Measurements from ENCODE around the gene FER.

The FER gene

DNA sequence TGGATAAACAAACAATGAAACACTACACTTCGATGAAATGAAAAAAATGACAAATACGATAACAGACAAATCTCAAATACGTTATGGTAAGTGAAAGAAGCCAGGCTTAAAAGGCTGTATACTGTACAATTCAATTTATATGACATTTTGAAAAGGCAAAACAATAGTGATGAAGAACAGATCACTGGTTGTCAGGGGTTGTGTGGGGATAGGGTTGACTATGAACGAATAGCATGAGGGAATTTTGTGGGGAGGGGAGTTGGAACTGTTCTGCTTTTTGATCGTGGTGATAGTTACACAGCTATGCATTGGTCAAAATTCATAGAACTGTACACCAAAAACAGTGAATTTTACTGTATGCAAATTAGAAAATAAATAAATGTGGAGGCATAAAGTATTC lies 7.8 kb upstream of the FER start:
- DNase-seq (ENCODE audit: low spot score), result no peak
- TF ChIP-seq, protein P1, sequence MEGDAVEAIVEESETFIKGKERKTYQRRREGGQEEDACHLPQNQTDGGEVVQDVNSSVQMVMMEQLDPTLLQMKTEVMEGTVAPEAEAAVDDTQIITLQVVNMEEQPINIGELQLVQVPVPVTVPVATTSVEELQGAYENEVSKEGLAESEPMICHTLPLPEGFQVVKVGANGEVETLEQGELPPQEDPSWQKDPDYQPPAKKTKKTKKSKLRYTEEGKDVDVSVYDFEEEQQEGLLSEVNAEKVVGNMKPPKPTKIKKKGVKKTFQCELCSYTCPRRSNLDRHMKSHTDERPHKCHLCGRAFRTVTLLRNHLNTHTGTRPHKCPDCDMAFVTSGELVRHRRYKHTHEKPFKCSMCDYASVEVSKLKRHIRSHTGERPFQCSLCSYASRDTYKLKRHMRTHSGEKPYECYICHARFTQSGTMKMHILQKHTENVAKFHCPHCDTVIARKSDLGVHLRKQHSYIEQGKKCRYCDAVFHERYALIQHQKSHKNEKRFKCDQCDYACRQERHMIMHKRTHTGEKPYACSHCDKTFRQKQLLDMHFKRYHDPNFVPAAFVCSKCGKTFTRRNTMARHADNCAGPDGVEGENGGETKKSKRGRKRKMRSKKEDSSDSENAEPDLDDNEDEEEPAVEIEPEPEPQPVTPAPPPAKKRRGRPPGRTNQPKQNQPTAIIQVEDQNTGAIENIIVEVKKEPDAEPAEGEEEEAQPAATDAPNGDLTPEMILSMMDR (conservative IDR thresholded peaks at IDR 0.05; ENCODE audit: low read depth), result no peak
- POLR2A ChIA-PET (ENCODE audit: low non-redundant PET), result no interaction called here
- CTCF ChIA-PET, result interaction anchor here (0.6 kb wide), 1 partner anchor 936 kb away, joined by 4 read pairs; no protein-coding TSS in a partner anchor
- no peak overlapping the region for H3K27ac ChIP-seq

DNA sequence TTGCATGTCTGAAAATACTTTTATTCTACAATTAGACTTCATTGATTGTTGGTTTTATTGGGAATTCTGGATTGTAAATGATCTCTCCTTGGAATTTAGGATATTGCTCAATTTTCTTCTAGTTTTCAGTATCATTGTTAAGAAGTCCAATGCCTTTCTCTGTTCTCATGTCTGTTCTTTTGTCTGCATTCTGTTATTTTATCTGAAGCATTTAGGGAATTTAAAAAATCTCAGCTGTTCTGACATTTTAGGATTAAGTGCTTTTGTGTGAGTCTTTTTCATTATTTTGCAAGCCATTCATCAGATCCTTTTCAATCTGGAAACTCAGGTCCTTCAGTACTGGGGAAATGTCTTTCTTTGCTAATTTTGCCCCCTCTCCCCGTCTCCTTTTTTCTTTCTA lies 4.4 kb upstream of the FER start:
- TF ChIP-seq, protein P1 (conservative IDR thresholded peaks at IDR 0.05; ENCODE audit: low read depth), result no peak
- no peak overlapping the region for H3K27ac ChIP-seq
- DNase-seq (ENCODE audit: low spot score), result no peak
- CTCF ChIA-PET, result interaction anchor here (1.0 kb wide), 1 partner anchor 36 kb away, joined by 4 read pairs; no protein-coding TSS in a partner anchor
- POLR2A ChIA-PET (ENCODE audit: low non-redundant PET), result no interaction called here

DNA sequence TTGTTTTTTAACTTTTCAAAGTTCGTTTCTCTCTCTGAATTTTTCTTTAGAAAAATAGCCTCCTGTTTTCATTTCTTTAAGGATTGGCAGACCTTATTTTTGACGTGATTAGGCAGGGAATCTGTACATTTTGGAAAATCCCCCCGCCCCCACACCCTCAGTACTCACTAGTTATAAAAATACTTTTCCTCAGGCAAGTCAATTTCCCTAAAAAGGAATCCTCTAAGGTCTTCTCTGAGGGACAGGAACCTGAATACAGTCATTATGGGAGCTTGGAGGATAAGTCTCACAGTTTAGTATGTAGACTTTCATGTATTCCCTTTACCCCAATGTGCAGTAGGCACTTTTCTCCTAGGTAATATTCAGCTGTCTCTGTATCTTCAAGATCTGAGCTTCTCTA lies 3.9 kb upstream of the FER start:
- POLR2A ChIA-PET (ENCODE audit: low non-redundant PET), result no interaction called here
- no peak for DNase-seq (ENCODE audit: low spot score)
- no peak overlapping the region for H3K27ac ChIP-seq

DNA sequence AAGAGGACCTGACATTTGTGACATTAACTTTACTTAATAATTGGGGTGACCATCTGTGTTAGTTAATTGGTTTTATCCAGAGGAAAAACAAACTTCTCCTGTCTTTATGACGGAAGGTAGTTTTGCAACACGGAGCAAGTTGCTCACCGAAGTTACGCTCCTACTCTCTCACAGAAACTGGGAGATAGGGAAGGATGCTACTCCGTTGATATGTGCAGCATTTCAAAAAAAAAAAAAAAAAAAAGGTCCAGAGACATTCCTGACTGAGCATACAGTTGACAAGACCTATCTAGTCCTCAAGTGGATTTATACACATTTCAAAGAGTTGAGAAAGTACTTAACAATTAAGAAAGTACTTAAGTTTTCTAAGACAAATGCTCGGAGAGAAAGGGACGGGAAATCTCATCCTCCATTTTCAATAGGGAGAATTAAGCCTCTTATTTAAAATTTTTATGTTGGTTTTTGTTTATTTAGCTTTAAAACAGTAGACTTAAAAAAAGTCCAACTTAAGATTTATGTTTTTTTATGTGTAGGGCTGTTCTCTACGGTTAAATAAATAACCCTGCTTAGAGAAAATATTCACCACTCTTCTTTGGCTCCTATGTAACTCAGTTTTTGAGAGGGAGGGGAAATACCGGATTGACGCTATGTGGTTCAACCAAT lies 455 bp upstream of the FER start:
- H3K27ac ChIP-seq, result no peak overlapping the region
- TF ChIP-seq, protein P1 (conservative IDR thresholded peaks at IDR 0.05; ENCODE audit: low read depth), result no peak
- DNase-seq (ENCODE audit: low spot score), result no peak
- ChIA-PET CTCF (interaction anchor here (0.6 kb wide), 1 partner anchor 124 kb away, joined by 4 read pairs; no protein-coding TSS in a partner anchor), POLR2A (ENCODE audit: low non-redundant PET) (interaction anchor here (0.6 kb wide), 1 partner anchor 17 kb away, joined by 3 read pairs; no protein-coding TSS in a partner anchor)

More for the DNA sequence above, 3.9 kb upstream of the FER start:
- CTCF ChIA-PET, result interaction anchor here (0.7 to 1.0 kb wide), 2 partner anchors 37 to 1272 kb away, joined by 3 to 4 read pairs; no protein-coding TSS in a partner anchor
- TF ChIP-seq, protein P1 (conservative IDR thresholded peaks at IDR 0.05; ENCODE audit: low read depth), result no peak

DNA sequence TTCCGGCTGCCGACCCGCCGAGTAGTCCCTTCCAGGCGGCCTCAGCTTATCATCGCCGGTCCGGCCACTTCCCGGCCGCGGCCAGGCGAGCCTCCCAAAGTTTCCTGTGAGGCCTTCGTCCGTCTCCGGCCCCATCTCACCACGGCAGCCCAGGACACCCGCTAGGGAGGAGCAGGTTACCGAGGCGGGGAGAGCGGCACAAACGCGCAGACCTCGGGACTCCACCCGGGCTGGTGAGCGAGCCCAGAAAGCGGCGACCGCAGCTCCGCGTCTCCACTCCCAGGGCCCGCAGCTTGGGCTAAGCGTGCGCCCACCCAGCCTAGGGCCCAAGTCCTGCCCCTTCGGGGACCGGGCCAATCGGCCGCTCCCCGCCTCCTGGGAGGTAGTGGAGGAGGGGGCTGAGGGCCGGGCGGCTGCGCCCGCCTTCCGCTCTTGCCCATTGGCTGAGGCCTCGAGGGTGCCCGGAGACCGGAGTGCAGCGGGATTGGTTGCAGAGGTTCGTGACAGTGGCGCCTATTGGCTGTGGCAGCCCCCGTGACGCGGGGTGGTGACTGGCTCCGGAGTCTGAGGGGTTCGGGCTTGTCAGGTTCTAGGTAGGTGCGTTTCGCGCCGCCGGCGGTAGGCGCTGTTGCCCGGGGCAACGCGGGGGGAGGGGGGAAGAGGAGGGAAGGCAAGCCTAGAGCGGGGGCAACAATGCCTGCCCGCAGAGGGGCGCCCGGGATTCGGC lies 867 bp downstream of the FER start:
- ChIA-PET POLR2A (ENCODE audit: low non-redundant PET) (interaction anchor here (0.7 to 1.3 kb wide), 6 partner anchors 20 to 940 kb away, joined by 3 to 7 read pairs (median 4); no protein-coding TSS in a partner anchor), CTCF (interaction anchor here (0.6 to 1.2 kb wide), 2 partner anchors 21 to 80 kb away, joined by 3 read pairs; no protein-coding TSS in a partner anchor)
- TF ChIP-seq, protein P1 (conservative IDR thresholded peaks at IDR 0.05; ENCODE audit: low read depth), result peak; percentile 39
- DNase-seq (ENCODE audit: low spot score), result peak; percentile 99
- peak overlapping the region; percentile 97 for H3K27ac ChIP-seq

DNA sequence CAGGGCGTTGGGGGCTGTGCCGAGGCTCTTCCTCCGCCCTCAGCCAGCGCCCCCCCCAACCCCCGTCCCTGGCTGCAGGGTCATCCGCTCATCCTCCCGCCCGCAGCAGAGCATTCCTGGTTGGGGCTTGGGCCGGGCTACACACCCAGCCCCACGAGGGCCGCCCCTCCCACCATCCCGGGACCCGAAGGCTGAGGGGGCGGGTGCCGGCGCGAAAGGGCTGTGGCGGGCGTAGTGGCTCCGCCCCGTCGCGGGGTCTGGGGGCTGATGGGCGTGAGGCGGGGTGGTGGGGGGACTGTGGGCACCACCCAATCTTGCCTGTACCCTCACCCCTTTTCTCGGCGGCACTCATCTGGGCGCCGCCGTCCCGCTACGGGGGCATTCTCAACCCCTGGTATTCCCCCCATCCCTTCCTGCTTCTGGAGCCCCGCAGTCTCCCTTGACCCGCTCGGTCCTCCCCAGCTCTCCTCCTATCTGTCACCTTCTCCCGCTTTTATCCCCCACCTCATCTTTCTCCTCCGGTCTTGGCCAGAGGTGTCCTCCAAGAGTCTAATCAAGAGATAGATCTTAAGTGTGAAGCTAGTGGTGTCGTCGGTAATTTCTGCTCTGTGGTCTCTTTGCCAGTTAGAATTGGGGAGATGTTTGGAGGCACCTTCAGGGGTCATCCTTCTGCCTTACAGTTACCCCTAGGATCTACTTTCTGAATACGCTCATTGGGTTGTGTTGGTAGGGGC lies 1.6 kb downstream of the FER start:
- TF ChIP-seq, protein P1 (conservative IDR thresholded peaks at IDR 0.05; ENCODE audit: low read depth), result no peak
- DNase-seq (ENCODE audit: low spot score), result peak; percentile 87
- ChIA-PET POLR2A (ENCODE audit: low non-redundant PET) (interaction anchor here (0.6 to 1.3 kb wide), 3 partner anchors 21 to 43 kb away, joined by 3 to 7 read pairs (median 4); no protein-coding TSS in a partner anchor), CTCF (interaction anchor here (0.5 to 1.2 kb wide), 7 partner anchors 20 to 454 kb away, joined by 3 to 4 read pairs (median 3); no protein-coding TSS in a partner anchor)
- H3K27ac ChIP-seq, result peak overlapping the region; percentile 97
